GM18505 (cell line): ENCODE data around the gene FBLN2.

ENCODE experiments used
- ATAC-seq: cut with Tn5 transposase; IDR thresholded peaks from one replicate; pipeline ENCODE4 v1.9.1; 2021; ENCODE audit not compliant: unreplicated experiment
- POLR2A ChIP-seq: IDR thresholded peaks from 4 replicates; pipeline ENCODE4 v1.6.1; 2011; ENCODE audit warnings: borderline replicate concordance; ENCODE audit not compliant: insufficient read depth, insufficient read length; ENCODE audit errors: extremely low read depth

FBLN2 gene

DNA sequence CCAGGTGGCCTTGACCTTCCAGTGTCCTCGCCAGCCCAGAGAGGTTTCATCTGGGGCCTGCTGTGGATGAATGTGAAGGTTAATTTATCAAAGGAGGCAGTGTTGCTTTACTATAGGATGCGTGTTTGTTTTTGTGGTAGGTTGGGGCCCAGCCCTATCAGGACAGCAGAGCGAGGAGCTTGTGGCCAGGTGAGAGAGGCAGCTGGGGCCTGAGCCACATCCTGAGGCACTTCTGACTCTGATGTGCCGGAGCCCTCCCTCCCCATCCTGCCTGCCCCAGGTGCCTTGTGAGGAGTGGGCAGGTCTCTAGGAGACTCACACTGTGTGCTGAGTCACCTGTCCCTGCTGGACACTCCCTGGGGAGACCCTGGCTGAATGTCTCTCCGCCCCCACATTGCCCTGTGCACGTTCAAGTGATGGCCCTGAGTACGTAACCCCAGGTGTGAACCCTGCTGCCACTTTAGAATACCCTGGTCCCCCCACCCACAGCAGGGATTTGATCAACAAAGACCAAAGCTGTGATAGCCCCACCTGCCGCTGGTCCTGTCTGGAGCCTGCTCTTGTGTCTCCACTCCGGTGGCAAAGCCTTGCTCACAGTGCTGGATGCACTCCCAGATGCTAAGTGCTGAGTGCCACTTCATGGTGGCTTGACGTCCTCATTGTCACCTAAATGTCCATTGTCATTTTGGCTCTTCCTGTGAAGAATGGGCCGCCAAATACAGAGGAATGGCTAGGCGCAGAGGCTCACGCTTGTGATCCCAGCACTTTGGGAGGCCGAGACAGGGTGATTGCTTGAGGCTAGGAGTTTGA is 16.0 kb downstream of the FBLN2 start:
- no peak for ATAC-seq
- TF ChIP-seq POLR2A: no peak

DNA sequence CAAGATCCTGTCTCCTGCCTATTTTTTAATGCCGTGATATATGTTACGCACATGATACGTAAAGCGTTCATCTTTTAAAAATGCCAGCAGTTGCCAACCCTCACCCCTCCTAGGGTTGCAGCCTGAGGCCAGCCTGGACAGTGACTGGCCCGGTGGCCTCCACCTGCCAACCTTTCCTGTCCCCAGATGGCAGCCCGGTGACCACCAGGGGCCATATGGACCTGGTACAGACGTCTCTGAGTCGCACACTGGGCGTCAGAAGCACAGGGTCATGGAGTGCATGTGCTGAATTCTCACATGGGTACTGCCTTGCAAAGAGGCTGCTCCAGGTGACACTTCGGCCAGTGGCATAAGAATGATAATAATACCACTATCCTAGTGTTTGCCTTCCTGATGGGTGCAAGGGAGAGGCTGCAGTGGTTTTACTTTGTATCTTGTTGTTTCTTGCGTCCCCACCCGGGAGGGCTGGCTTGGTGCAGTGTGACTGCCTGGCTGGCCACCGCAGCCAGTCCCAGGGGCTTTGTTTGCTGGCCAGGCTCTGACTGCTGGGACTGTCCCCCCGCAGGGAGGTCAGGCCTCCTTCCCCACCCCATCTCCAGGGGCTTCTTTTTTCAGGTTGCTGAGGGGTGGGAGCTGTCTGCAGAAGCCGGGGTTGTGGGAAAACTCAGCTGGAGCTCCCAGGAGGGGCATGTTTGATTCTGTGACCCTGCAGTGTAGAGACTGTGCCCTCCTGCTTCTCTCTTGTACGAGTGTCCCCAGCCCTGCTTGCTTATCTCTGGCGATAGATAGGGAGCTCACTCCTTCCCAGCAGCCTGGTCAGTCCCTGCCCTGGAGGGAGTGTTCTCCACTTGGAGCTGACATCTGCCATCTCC is 16.9 kb downstream of the FBLN2 start:
- no peak for TF ChIP-seq POLR2A

DNA sequence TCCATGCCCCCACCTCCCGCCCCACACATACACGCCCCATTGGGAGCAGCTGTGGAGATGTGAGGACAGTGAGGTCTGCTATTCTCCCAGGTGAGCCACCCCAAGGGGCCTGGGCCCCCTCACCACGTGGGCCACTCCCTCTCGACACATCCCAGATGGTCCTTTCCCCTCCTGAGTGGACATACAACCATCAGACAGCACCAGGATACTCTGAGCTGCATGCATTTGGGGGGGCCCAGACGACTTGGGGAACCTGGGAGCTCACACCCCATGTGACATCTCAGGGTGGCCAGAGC is 17.5 kb downstream of the FBLN2 start:
- no peak for ATAC-seq
- no peak for TF ChIP-seq POLR2A

More for the DNA sequence above, 16.9 kb downstream of the FBLN2 start:
- no peak for ATAC-seq

DNA sequence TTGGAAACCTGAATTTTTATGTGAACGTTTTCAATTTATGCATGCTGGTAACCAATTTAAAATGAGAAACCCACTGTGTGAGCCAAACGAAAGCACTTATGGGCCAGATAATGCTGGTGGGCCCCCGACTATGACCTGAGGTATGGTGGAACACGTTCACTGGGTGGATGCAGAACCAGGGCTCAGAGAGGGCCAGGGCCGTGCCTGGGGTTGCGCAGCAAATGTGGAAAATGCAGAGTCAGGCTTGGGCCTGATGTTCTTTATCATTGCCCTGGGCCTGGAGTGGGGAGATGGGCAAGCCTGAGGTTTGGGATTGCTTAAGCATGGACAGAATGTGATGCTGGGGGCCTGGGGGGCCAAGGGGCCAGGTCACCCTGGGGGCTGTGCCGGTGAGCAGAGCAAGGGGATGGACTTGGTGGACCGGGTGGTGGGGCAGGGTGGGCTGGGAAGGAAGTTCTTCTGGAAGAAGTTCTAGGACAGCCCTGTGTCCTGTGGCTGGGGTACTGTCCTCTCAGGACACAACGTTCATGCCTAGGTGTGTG is 17.9 kb downstream of the FBLN2 start:
- TF ChIP-seq POLR2A: no peak
- no peak for ATAC-seq

DNA sequence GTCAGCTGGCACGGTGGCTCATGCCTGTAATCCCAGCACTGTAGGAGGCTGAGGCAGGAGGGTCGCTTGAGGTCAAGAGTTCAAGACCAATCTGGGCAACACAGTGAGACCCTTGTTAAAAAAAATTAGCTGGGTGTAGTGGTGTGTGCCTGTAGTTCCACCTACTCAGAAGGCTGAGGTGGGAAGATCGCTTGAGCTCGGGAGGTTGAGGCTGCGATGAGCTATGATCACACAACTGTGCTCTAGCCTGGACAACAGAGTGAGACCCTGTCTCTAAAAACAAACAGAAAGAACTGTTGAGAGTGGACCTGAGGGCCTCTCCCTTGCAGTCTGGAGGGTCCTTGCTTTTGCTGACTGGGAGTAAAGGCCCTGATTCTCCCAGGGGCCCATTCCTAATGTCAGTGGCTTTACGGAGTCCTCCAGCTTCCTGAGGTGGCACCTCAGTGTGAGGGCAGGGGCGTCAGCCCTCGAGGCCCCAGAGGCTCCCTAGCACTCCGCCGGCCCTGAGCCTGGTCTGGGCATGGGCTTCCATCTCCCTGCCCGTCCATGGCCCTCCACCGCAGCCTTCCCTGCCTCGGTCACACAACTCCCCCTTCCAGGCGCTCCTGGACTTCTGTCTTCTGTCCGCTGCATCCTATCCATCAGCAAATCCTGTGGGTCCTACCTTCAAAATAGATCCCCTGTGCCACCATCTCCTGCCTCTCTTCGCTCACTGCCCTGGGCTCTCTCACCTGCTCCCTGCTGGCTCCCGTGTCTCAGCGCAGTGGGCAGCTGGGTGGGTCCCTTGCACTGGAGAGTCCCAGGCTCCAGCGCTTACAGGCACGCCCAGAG is 19.0 kb downstream of the FBLN2 start:
- TF ChIP-seq POLR2A: no peak
- ATAC-seq: no peak

DNA sequence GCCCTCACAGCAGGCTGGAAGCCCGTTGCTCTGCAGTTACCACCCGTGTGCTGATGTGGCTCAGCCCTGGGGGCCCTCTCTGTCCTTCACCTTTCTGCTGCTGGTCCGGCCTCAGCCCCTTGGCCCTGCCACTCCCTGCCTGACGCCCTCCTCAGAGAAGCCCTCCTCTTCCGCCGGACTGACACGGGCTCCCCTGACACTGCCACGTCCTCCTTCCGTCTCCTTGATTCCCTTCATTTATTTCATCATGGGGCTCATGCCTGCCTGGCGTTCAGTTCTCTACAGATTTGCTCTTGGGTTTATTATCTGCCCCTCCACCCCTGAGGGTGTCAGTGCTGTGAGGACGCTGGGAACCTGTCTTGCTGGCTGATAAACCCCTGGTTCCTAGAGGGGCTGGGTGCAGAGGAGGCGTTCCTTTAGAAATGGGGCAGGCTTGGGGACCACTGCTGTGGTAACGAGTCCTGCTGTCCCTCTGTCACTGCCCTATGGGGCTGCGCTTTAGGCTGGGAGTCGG is 19.6 kb downstream of the FBLN2 start:
- ATAC-seq: no peak
- TF ChIP-seq POLR2A: no peak

DNA sequence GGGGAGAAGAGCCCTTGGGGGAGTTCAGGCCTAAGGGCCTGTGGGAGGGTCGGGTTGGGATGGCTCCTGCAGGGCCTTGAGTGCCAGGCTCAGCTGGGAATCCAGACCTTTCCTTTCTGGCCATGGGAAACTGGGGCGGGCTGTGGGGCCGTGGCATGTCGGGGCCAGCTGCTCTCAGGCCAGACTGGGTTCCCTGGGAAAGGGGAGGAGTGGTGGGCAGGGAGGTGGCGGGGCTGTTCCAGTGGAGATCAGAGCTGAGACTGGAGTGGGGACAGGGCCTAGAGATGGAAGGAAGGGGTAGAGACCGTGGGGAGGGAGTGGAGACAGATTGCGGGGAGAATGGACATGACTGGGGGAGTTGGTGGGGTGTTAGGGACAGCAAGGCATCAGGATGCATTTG is 20.3 kb downstream of the FBLN2 start:
- TF ChIP-seq POLR2A: no peak
- ATAC-seq: no peak

DNA sequence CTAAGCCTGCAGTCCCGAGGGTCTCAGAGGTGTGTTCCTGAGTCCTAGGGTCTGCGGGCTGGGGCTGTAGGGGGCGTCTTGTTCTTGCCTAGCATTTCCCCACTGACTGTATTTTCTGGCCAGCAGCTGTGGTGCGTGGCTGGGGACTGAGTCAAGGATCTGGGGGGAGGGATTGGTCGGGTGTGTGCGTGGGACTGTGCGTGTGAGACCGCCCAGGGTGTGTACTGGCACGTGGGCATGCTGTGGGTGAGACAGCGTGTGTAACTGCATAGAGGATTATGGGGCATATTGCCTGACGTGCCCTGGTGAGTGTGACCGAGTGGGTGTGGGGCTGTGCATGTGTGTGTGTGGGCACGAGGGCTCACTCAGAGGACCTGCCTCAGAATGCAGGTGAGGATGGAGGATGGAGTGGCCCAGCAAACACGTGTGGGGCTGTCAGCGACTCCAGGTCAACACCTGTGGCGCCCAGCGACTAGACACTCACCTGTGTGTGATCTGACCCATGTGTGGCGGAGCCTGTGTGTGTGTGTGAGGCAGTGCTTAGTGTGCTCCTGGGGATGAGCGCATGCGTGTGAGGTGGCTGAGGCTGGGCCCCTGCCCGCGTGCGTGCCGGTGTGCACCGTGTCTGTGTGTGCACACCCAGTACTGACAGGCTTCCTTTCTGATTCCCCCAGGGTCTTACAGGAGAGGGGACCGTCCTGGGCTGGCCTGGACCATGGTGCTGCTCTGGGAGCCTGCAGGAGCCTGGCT is 20.9 kb downstream of the FBLN2 start:
- no peak for ATAC-seq

DNA sequence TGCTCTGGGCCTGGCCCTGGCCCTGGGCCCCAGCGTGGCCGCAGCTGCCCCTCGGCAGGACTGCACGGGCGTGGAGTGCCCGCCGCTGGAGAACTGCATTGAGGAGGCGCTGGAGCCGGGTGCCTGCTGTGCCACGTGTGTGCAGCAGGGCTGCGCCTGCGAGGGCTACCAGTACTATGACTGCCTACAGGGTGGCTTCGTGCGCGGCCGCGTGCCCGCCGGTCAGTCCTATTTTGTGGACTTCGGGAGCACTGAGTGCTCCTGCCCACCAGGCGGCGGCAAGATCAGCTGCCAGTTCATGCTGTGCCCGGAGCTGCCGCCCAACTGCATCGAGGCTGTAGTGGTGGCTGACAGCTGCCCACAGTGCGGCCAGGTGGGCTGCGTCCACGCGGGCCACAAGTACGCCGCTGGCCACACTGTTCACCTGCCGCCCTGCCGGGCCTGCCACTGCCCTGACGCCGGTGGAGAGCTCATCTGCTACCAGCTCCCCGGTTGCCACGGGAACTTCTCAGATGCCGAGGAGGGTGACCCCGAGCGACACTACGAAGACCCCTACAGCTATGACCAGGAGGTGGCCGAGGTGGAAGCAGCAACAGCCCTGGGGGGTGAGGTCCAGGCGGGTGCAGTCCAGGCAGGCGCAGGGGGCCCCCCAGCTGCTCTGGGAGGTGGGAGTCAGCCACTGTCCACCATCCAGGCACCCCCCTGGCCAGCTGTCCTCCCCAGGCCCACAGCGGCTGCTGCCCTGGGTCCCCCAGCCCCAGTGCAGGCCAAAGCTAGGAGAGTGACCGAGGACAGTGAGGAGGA is 21.7 kb downstream of the FBLN2 start:
- TF ChIP-seq POLR2A: no peak
- ATAC-seq: no peak

More for the DNA sequence above, 20.9 kb downstream of the FBLN2 start:
- TF ChIP-seq POLR2A: no peak

DNA sequence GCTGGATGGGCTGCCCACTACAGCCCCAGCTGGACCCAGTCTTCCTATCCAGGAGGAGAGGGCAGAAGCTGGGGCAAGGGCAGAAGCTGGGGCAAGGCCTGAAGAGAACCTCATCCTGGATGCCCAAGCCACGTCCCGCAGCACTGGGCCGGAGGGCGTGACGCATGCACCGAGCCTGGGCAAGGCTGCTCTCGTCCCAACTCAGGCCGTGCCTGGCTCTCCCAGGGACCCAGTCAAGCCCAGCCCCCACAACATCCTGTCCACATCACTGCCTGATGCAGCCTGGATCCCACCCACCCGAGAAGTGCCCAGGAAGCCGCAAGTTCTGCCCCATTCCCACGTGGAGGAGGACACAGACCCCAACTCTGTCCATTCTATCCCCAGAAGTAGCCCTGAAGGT is 22.3 kb downstream of the FBLN2 start:
- TF ChIP-seq POLR2A: no peak
- no peak for ATAC-seq

DNA sequence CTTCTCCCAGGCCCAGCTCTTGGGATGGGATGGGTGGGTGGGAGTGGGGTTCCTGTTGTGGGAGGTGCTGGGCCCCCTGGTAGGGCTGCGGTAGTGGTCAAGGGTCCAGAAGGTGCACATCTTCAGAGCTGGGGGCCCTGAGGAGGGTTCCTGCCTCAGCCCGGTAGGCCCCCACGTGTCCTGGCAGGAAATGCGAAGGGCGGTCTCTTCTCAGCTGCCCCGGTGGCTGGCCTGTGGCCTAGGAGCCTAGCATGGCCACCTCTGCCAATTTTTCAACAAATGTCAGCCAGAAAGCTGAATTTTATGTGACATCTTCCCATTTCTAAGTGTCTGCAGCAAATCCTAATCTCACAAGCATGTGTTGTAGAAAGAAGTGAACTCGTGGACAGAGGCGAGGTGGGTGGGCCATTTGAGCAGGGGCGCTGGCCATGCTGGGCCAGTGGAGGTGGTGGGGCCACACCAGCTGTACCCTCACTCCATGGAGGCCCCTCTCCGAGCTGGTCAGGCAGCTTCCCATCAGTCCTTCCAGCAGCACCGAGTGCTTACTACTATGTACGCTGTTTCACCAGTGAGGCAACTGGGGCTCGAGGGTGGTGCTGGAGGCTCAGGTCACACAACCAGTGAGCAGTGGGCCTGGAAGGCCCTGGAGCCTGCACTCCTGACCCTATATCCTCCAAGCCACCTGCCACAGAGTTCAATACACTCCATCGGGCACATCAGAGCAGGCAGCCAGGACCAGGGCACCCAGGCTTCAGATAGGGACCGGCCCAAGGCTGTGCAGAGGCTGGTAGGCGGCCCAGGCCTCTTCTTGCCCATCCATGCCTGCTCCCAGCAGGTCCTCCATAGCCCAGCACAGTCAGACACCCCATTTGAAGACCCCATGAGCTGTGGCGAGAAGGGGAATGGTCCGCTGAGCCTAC is 23.2 kb downstream of the FBLN2 start:
- no peak for TF ChIP-seq POLR2A
- no peak for ATAC-seq

DNA sequence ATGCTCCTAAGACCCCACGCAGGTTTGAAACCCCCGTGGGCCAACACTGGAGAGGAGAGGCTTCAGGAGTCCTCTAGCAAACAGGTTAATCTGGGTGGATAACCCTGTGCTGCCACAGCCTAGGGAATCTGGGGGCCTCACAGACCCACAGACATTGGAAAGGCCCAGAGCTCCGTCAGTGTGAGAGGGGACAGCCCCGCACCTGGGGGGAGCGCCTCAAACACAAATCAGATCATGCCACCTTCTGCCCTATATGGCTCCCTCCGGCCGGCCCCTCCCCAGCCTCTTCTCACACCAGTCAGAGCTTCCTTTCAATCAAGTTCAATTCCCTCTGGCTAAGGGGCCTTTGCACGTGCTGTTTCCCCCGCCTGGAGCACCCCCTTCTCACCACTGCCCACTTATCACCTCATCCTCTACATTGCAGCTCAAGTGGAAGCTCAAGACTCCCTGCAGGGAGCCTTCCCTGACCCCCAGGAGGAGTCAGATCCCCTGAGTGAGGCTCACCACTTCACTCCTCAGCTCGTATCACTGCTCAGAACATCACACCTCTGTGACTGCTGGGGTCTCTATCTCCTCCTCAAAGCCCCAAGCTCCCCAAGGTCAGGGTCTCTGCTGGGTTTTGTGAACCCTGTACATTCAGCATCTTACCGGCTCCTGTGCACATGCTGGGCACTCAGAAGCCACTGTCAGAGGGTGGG is 24.1 kb downstream of the FBLN2 start:
- no peak for ATAC-seq
- no peak for TF ChIP-seq POLR2A
